ENCODE measurements around the gene PNCK.

Gene PNCK

DNA sequence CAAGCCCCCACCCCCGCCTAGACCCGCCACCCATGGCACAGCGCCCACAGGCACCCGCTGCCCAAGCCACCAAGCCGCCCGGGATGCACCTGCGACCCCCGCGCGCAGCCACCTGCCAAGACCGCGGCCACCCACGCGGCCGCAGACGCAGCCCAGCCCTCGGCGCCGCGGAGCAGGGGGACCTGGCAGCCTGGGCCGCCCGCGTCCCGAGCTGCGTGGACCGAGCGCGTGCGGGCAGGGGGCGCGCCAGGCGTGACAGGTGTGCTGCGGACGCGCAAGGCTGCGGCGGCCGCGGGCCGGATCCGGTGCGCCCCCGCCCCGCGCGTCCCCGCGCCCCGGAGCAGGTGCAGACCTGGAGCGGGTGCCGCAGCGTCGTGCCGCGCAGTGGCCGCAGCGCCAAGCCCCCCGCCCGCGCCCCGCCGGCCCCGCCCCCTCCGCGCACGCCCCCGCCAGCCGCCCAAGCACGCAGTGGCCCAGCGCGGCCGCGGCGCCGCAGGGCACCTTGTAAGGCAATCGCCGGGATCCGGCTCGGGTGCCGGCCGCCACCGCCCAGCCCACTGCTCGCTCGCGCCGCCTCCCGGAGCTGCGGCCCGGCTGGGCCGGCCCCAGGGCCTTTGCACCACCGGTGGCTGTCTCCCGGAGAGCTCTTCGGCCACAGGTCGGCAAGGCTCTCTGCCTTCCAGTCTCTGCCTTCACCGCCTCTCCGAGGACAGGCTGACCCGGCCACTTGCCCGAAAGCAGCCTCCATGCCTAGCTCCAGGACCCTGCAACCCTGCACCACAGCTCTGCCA lies at the start of gene PNCK:
TSS of gene PNCK (minus strand) at position 386 of the 791 bp plus-strand sequence. CDS start 737 bp downstream, outside the sequence.
- no peak for DNase-seq (ENCODE audit: low read depth, low spot score)
- Histone ChIP-seq H3K9ac (ENCODE audit: insufficient read length, low read depth) (no peak within 1 kb of the TSS), H3K36me3 (ENCODE audit: insufficient read depth, insufficient read length, low read length) (no peaks in the 10 kb centered on the region), H3K4me3 (ENCODE audit: insufficient read length, low read depth) (no peak within 1 kb of the TSS), H3K9me3 (ENCODE audit: insufficient read depth, low read length) (no peaks in the 10 kb centered on the region), H3K27me3 (ENCODE audit: insufficient read depth, insufficient read length) (peaks cover 3% of the 10 kb centered on the region), H3K4me1 (ENCODE audit: insufficient read depth, insufficient read length) (peaks cover 2% of the 10 kb centered on the region)
- TF ChIP-seq ZNF274 (IDR thresholded peaks at IDR 0.05; ENCODE audit: low read depth, low read length) (no peak), SUZ12 (IDR thresholded peaks at IDR 0.05; ENCODE audit: extremely low read depth, insufficient read depth, insufficient read length) (no peak), YY1 (IDR thresholded peaks at IDR 0.05; ENCODE audit: insufficient read depth, insufficient read length) (no peak)

GRCh38 chrX:153722704-153723350 lies 49.2 kb upstream of the PNCK start:
- Histone ChIP-seq H3K9me3 (ENCODE audit: insufficient read depth, low read length) (no peaks in the 10 kb centered on the region), H3K27me3 (ENCODE audit: insufficient read depth, insufficient read length) (no peaks in the 10 kb centered on the region), H3K4me3 (ENCODE audit: insufficient read length, low read depth) (peak overlapping the region; percentile 51), H3K9ac (ENCODE audit: insufficient read length, low read depth) (peak overlapping the region; percentile 77), H3K4me1 (ENCODE audit: insufficient read depth, insufficient read length) (peaks cover 8% of the 10 kb centered on the region), H3K36me3 (ENCODE audit: insufficient read depth, insufficient read length, low read length) (peaks cover 34% of the 10 kb centered on the region)
- DNase-seq (ENCODE audit: low read depth, low spot score), result no peak
- no peak for TF ChIP-seq SUZ12 (IDR thresholded peaks at IDR 0.05; ENCODE audit: extremely low read depth, insufficient read depth, insufficient read length)
- TF ChIP-seq ZNF274 (IDR thresholded peaks at IDR 0.05; ENCODE audit: low read depth, low read length), result no peak
- no peak for TF ChIP-seq YY1 (IDR thresholded peaks at IDR 0.05; ENCODE audit: insufficient read depth, insufficient read length)

- H3K4me1 ChIP-seq (ENCODE audit: insufficient read depth, insufficient read length), result no peaks in the 10 kb centered on the region
- TF ChIP-seq ZNF274 (IDR thresholded peaks at IDR 0.05; ENCODE audit: low read depth, low read length) (no peak), SUZ12 (IDR thresholded peaks at IDR 0.05; ENCODE audit: extremely low read depth, insufficient read depth, insufficient read length) (no peak), YY1 (IDR thresholded peaks at IDR 0.05; ENCODE audit: insufficient read depth, insufficient read length) (no peak)
- no peak for DNase-seq (ENCODE audit: low read depth, low spot score)
- H3K36me3 ChIP-seq (ENCODE audit: insufficient read depth, insufficient read length, low read length), result peaks cover 52% of the 10 kb centered on the region
- no peak overlapping the region for H3K4me3 ChIP-seq (ENCODE audit: insufficient read length, low read depth)
- no peaks in the 10 kb centered on the region for H3K9me3 ChIP-seq (ENCODE audit: insufficient read depth, low read length)
- no peaks in the 10 kb centered on the region for H3K27me3 ChIP-seq (ENCODE audit: insufficient read depth, insufficient read length)
- H3K9ac ChIP-seq (ENCODE audit: insufficient read length, low read depth), result no peak overlapping the region
Measured at GRCh38 chrX:153719701-153720100, 46.1 kb upstream of the PNCK start.

- no peak for DNase-seq (ENCODE audit: low read depth, low spot score)
- no peaks in the 10 kb centered on the region for H3K4me1 ChIP-seq (ENCODE audit: insufficient read depth, insufficient read length)
- no peak overlapping the region for H3K4me3 ChIP-seq (ENCODE audit: insufficient read length, low read depth)
- H3K9ac ChIP-seq (ENCODE audit: insufficient read length, low read depth), result no peak overlapping the region
- H3K9me3 ChIP-seq (ENCODE audit: insufficient read depth, low read length), result no peaks in the 10 kb centered on the region
- no peak for TF ChIP-seq ZNF274 (IDR thresholded peaks at IDR 0.05; ENCODE audit: low read depth, low read length)
- TF ChIP-seq SUZ12 (IDR thresholded peaks at IDR 0.05; ENCODE audit: extremely low read depth, insufficient read depth, insufficient read length), result no peak
- no peak for TF ChIP-seq YY1 (IDR thresholded peaks at IDR 0.05; ENCODE audit: insufficient read depth, insufficient read length)
- no peaks in the 10 kb centered on the region for H3K27me3 ChIP-seq (ENCODE audit: insufficient read depth, insufficient read length)
- peaks cover 56% of the 10 kb centered on the region for H3K36me3 ChIP-seq (ENCODE audit: insufficient read depth, insufficient read length, low read length)
Measured at GRCh38 chrX:153719238-153719637, 45.6 kb upstream of the PNCK start.

DNA sequence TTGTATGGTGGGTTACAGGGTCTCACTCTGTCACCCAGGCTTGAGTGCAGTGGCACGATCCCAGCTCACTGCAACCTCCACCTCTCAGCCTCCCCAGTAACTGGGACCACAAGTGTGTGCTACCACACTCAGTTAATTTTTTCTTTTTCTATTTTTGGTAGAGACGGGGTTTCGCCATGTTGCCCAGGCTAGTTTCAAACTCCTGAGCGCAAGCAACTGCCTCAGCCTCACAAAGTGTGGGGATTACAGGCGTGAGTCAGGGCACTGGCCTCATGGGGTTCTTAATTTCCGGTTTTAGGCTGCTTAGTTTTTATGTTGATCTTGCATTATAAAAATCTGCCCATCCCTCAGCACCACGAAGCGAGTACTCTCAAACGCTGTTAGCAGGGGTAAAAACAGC lies 43.8 kb upstream of the PNCK start:
- no peak for DNase-seq (ENCODE audit: low read depth, low spot score)
- Histone ChIP-seq H3K4me3 (ENCODE audit: insufficient read length, low read depth) (no peak overlapping the region), H3K4me1 (ENCODE audit: insufficient read depth, insufficient read length) (no peaks in the 10 kb centered on the region), H3K9me3 (ENCODE audit: insufficient read depth, low read length) (no peaks in the 10 kb centered on the region), H3K9ac (ENCODE audit: insufficient read length, low read depth) (no peak overlapping the region), H3K27me3 (ENCODE audit: insufficient read depth, insufficient read length) (no peaks in the 10 kb centered on the region), H3K36me3 (ENCODE audit: insufficient read depth, insufficient read length, low read length) (peaks cover 52% of the 10 kb centered on the region)
- TF ChIP-seq SUZ12 (IDR thresholded peaks at IDR 0.05; ENCODE audit: extremely low read depth, insufficient read depth, insufficient read length) (no peak), YY1 (IDR thresholded peaks at IDR 0.05; ENCODE audit: insufficient read depth, insufficient read length) (no peak), ZNF274 (IDR thresholded peaks at IDR 0.05; ENCODE audit: low read depth, low read length) (no peak)

- peaks cover 45% of the 10 kb centered on the region for H3K36me3 ChIP-seq (ENCODE audit: insufficient read depth, insufficient read length, low read length)
Measured at GRCh38 chrX:153714256-153714655, 40.6 kb upstream of the PNCK start.

More at GRCh38 chrX:153714256-153714655, 40.6 kb upstream of the PNCK start:
- TF ChIP-seq SUZ12 (IDR thresholded peaks at IDR 0.05; ENCODE audit: extremely low read depth, insufficient read depth, insufficient read length) (no peak), YY1 (IDR thresholded peaks at IDR 0.05; ENCODE audit: insufficient read depth, insufficient read length) (no peak), ZNF274 (IDR thresholded peaks at IDR 0.05; ENCODE audit: low read depth, low read length) (no peak)
- no peaks in the 10 kb centered on the region for H3K27me3 ChIP-seq (ENCODE audit: insufficient read depth, insufficient read length)
- no peaks in the 10 kb centered on the region for H3K9me3 ChIP-seq (ENCODE audit: insufficient read depth, low read length)
- H3K9ac ChIP-seq (ENCODE audit: insufficient read length, low read depth), result no peak overlapping the region
- H3K4me1 ChIP-seq (ENCODE audit: insufficient read depth, insufficient read length), result no peaks in the 10 kb centered on the region
- no peak for DNase-seq (ENCODE audit: low read depth, low spot score)
- H3K4me3 ChIP-seq (ENCODE audit: insufficient read length, low read depth), result no peak overlapping the region

Measured in NT2/D1 (cell line).